LHCN-M2 (cell line): Measurements from ENCODE around the gene TMEM30A. TPM values are rescaled to one million over a fixed set of nuclear protein-coding genes. Genes with fewer than 3 reads are reported as not detected.

Source experiments
- DNase-seq: peaks from one replicate; pipeline ENCODE4 v3.0.0-alpha.2; 2012; ENCODE audit warnings: low read depth
- total RNA-seq: library from RNA; depleted of rRNA; stranded (reverse); fragments of >200 nt; gene quantifications from 2 replicates; pipeline ENCODE4 v1.2.3, GENCODE V29; 2014

Gene TMEM30A
- total RNA-seq, 1 experiment from 2014 or later: 111 TPM

- DNase-seq: no peak
Observed at GRCh38 chr6:75291744-75292143, 7.2 kb upstream of the TMEM30A start.

GRCh38 chr6:75291331-75291730 is 6.7 kb upstream of the TMEM30A start:
- peak; percentile 47 for DNase-seq

GRCh38 chr6:75290136-75290945 is 5.7 kb upstream of the TMEM30A start:
- DNase-seq: no peak

- DNase-seq: no peak
Observed at GRCh38 chr6:75288023-75288422, 3.4 kb upstream of the TMEM30A start.

- no peak for DNase-seq
Observed at GRCh38 chr6:75287424-75287823, 2.8 kb upstream of the TMEM30A start.

GRCh38 chr6:75286955-75287354 is 2.4 kb upstream of the TMEM30A start:
- no peak for DNase-seq

- no peak for DNase-seq
Observed at GRCh38 chr6:75285283-75285639, 669 bp upstream of the TMEM30A start.

GRCh38 chr6:75283907-75284631 is 523 bp downstream of the TMEM30A start:
- DNase-seq: peak; percentile 22

- no peak for DNase-seq
Observed at GRCh38 chr6:75282706-75283105, 1.9 kb downstream of the TMEM30A start.

- no peak for DNase-seq
Observed at GRCh38 chr6:75281653-75282052, 2.9 kb downstream of the TMEM30A start.

GRCh38 chr6:75280131-75280855 is 4.3 kb downstream of the TMEM30A start:
- DNase-seq: no peak

- DNase-seq: no peak
Observed at GRCh38 chr6:75279418-75279817, 5.2 kb downstream of the TMEM30A start.

- no peak for DNase-seq
Observed at GRCh38 chr6:75278474-75279077, 6.0 kb downstream of the TMEM30A start.

- peak; percentile 85 for DNase-seq
Observed at GRCh38 chr6:75275067-75275466, 9.5 kb downstream of the TMEM30A start.

GRCh38 chr6:75273009-75273408 is 11.6 kb downstream of the TMEM30A start:
- DNase-seq: no peak

- peak; percentile 44 for DNase-seq
Observed at GRCh38 chr6:75272145-75272840, 12.3 kb downstream of the TMEM30A start.

GRCh38 chr6:75268988-75269354 is 15.6 kb downstream of the TMEM30A start:
- no peak for DNase-seq

- DNase-seq: peak; percentile 23
Observed at GRCh38 chr6:75268121-75268987, 16.2 kb downstream of the TMEM30A start.

GRCh38 chr6:75267461-75267860 is 17.1 kb downstream of the TMEM30A start:
- no peak for DNase-seq

- peak; percentile 56 for DNase-seq
Observed at GRCh38 chr6:75266716-75267291, 17.8 kb downstream of the TMEM30A start.
